Pulmonary artery endothelial cell (primary cell): ENCODE measurements around the gene PRSS33. TPM values are rescaled to one million over a fixed set of nuclear protein-coding genes. Genes with fewer than 3 reads are reported as not detected.

ENCODE experiments used
- DNase-seq: peaks from one replicate; pipeline ENCODE4 v3.0.0-alpha.2; 2011; ENCODE audit warnings: low read depth, low spot score
- total RNA-seq: library from RNA; depleted of rRNA; stranded (reverse); fragments of >200 nt; gene quantifications from 2 replicates; pipeline ENCODE4 v1.2.3, GENCODE V29; 2014

The PRSS33 gene
- total RNA-seq, 1 donor from 2014 or later = not detected

- DNase-seq = no peak
Observed at GRCh38 chr16:2820836-2821486, 33.6 kb upstream of the PRSS33 start.

GRCh38 chr16:2819939-2820835 lies 32.8 kb upstream of the PRSS33 start:
- DNase-seq = no peak

- no peak for DNase-seq
Observed at GRCh38 chr16:2819179-2819938, 32.0 kb upstream of the PRSS33 start.

GRCh38 chr16:2818272-2818876 lies 31.0 kb upstream of the PRSS33 start:
- DNase-seq = no peak

GRCh38 chr16:2817340-2818271 lies 30.2 kb upstream of the PRSS33 start:
- DNase-seq = no peak

- DNase-seq = no peak
Observed at GRCh38 chr16:2816751-2817339, 29.5 kb upstream of the PRSS33 start, which contains the start of gene PRSS21. PRSS21 (plus strand) TSS chr16:2817237; CDS start chr16:2817269, 32 bp downstream.

GRCh38 chr16:2815299-2815771 lies 28.0 kb upstream of the PRSS33 start:
- no peak for DNase-seq

- DNase-seq = no peak
Observed at GRCh38 chr16:2814551-2815298, 27.4 kb upstream of the PRSS33 start.

GRCh38 chr16:2813771-2814221 lies 26.4 kb upstream of the PRSS33 start:
- DNase-seq = no peak

GRCh38 chr16:2811703-2812471 lies 24.5 kb upstream of the PRSS33 start:
- no peak for DNase-seq

- DNase-seq = no peak
Observed at GRCh38 chr16:2810651-2811050, 23.3 kb upstream of the PRSS33 start.

GRCh38 chr16:2809149-2809760 lies 21.9 kb upstream of the PRSS33 start:
- DNase-seq = no peak

GRCh38 chr16:2808181-2808580 lies 20.8 kb upstream of the PRSS33 start:
- no peak for DNase-seq

- DNase-seq = no peak
Observed at GRCh38 chr16:2806286-2806685, 18.9 kb upstream of the PRSS33 start.

- no peak for DNase-seq
Observed at GRCh38 chr16:2804728-2805127, 17.4 kb upstream of the PRSS33 start.

GRCh38 chr16:2803545-2804195 lies 16.3 kb upstream of the PRSS33 start:
- no peak for DNase-seq

GRCh38 chr16:2799859-2800226 lies 12.5 kb upstream of the PRSS33 start:
- DNase-seq = no peak
